ENCODE data around the gene MINK1.
"Not testable (repeated sequence)": the region's sequence is repeated elsewhere in the genome, so short reads cannot be mapped to it uniquely, and the experiment has no call there.

Gene MINK1

GRCh38 chr17:4846635-4847390 lies 13.7 kb downstream of the MINK1 start:
- no peak for DNase-seq (ENCODE audit: low read depth in 2 of 2)

GRCh38 chr17:4849011-4849536 lies 15.9 kb downstream of the MINK1 start:
- DNase-seq (ENCODE audit: low read depth in 2 of 2), result no peak

GRCh38 chr17:4850246-4850645 lies 17.1 kb downstream of the MINK1 start:
- no peak for DNase-seq (ENCODE audit: low read depth in 2 of 2)

GRCh38 chr17:4851084-4851483 lies 17.9 kb downstream of the MINK1 start:
- DNase-seq (ENCODE audit: low read depth in 2 of 2), result no peak

GRCh38 chr17:4852567-4853207 lies 19.5 kb downstream of the MINK1 start:
- no peak for DNase-seq (ENCODE audit: low read depth in 2 of 2)

GRCh38 chr17:4853208-4853671 lies 20.1 kb downstream of the MINK1 start:
- no peak for DNase-seq (ENCODE audit: low read depth in 2 of 2)

- DNase-seq (ENCODE audit: low read depth in 2 of 2), result no peak
Measured at GRCh38 chr17:4854111-4854681, 21.1 kb downstream of the MINK1 start.

- no peak for DNase-seq (ENCODE audit: low read depth in 2 of 2)
Measured at GRCh38 chr17:4856271-4856936, 23.3 kb downstream of the MINK1 start.

GRCh38 chr17:4856937-4857314 lies 23.8 kb downstream of the MINK1 start:
- no peak for DNase-seq (ENCODE audit: low read depth in 2 of 2)

- not testable (repeated sequence) for DNase-seq (ENCODE audit: low read depth in 2 of 2)
Measured at GRCh38 chr17:4857347-4857746, 24.2 kb downstream of the MINK1 start.

- DNase-seq (ENCODE audit: low read depth in 2 of 2), result no peak
Measured at GRCh38 chr17:4858068-4858881, 25.1 kb downstream of the MINK1 start.

- no peak for DNase-seq (ENCODE audit: low read depth in 2 of 2)
Measured at GRCh38 chr17:4858882-4859260, 25.7 kb downstream of the MINK1 start.

- no peak for DNase-seq (ENCODE audit: low read depth in 2 of 2)
Measured at GRCh38 chr17:4859816-4860625, 26.9 kb downstream of the MINK1 start.

- no peak for DNase-seq (ENCODE audit: low read depth in 2 of 2)
Measured at GRCh38 chr17:4860651-4861050, 27.5 kb downstream of the MINK1 start.

- no peak for DNase-seq (ENCODE audit: low read depth in 2 of 2)
Measured at GRCh38 chr17:4861052-4861451, 27.9 kb downstream of the MINK1 start.

- DNase-seq (ENCODE audit: low read depth in 2 of 2), result no peak
Measured at GRCh38 chr17:4862720-4863119, 29.6 kb downstream of the MINK1 start.

- DNase-seq (ENCODE audit: low read depth in 2 of 2), result no peak
Measured at GRCh38 chr17:4863321-4863720, 30.2 kb downstream of the MINK1 start.

- not testable (repeated sequence) for DNase-seq (ENCODE audit: low read depth in 2 of 2)
Measured at GRCh38 chr17:4867535-4867934, 34.4 kb downstream of the MINK1 start.

- DNase-seq (ENCODE audit: low read depth in 2 of 2), result not testable (repeated sequence)
Measured at GRCh38 chr17:4869058-4869998, 36.2 kb downstream of the MINK1 start.

Data from stimulated activated CD4-positive, alpha-beta T cell treated with anti-CD3 and anti-CD28 coated beads, Interleukin-1b, Interleukin-23, amount 100 ng/mL, for 4 hours (primary cell).